OCI-LY1 (cell line): ENCODE results near the gene ASRGL1.
"Not testable (repeated sequence)": the region's sequence is repeated elsewhere in the genome, so short reads cannot be mapped to it uniquely, and the experiment has no call there.

Experiments
- H2AFZ ChIP-seq: fragments of 200-600 bp; sonication (generic), shearing (Covaris generic); 2 replicates; pipeline ENCODE4 v1.6.0; 2014; ENCODE audit warnings: antibody characterized with exemption, mild to moderate bottlenecking, low read length
- H3F3A ChIP-seq: fragments of 200-600 bp; sonication (generic), shearing (Covaris generic); 2 replicates; pipeline ENCODE4 v1.6.0; 2014; ENCODE audit warnings: mild to moderate bottlenecking, antibody characterized with exemption, low read length, moderate library complexity; ENCODE audit not compliant: insufficient read depth
- H3K27ac ChIP-seq: fragments of 200-600 bp; sonication (generic); 2 replicates; pipeline ENCODE4 v1.5.1; 2014; ENCODE audit warnings: low read length, mixed run types, mild to moderate bottlenecking, low read depth; ENCODE audit not compliant: poor library complexity, severe bottlenecking
- H3K27me3 ChIP-seq: fragments of 200-600 bp; sonication (generic); 2 replicates; pipeline ENCODE4 v1.6.0; 2014; ENCODE audit warnings: antibody characterized with exemption, mild to moderate bottlenecking, low read length, moderate library complexity; ENCODE audit not compliant: insufficient read depth
- H3K36me3 ChIP-seq: fragments of 200-600 bp; sonication (generic); 2 replicates; pipeline ENCODE4 v1.6.1; 2014; ENCODE audit warnings: mild to moderate bottlenecking, antibody characterized with exemption, low read length, moderate library complexity, mixed read lengths; ENCODE audit not compliant: insufficient read depth
- H3K4me1 ChIP-seq: fragments of 200-600 bp; sonication (generic); 2 replicates; pipeline ENCODE4 v1.5.1; 2014; ENCODE audit warnings: mild to moderate bottlenecking, low read length, moderate library complexity; ENCODE audit not compliant: insufficient read depth, severe bottlenecking
- H3K4me2 ChIP-seq: fragments of 200-600 bp; sonication (generic), shearing (Covaris generic); 2 replicates; pipeline ENCODE4 v1.6.1; 2014; ENCODE audit warnings: low read length
- H3K4me3 ChIP-seq: fragments of 200-600 bp; sonication (generic); 2 replicates; pipeline ENCODE4 v1.5.1; 2014; ENCODE audit warnings: low read length, low read depth, mild to moderate bottlenecking, mixed read lengths; ENCODE audit not compliant: poor library complexity, severe bottlenecking
- H3K79me2 ChIP-seq: fragments of 200-600 bp; shearing (Covaris generic); 2 replicates; pipeline ENCODE4 v1.6.1; 2016; ENCODE audit warnings: mixed run types, low read length, mixed read lengths; ENCODE audit not compliant: insufficient read depth
- H3K9ac ChIP-seq: fragments of 200-600 bp; sonication (generic), shearing (Covaris generic); 2 replicates; pipeline ENCODE4 v1.6.1; 2014; ENCODE audit warnings: mild to moderate bottlenecking, low read length, mixed read lengths
- H3K9me2 ChIP-seq: fragments of 200-600 bp; sonication (generic), shearing (Covaris generic); 2 replicates; pipeline ENCODE4 v1.6.1; 2014; ENCODE audit warnings: low read depth, mild to moderate bottlenecking, low read length, mixed read lengths
- H3K9me3 ChIP-seq: fragments of 200-600 bp; shearing (Covaris generic); 2 replicates; pipeline ENCODE4 v1.6.1; 2014; ENCODE audit warnings: low read length, mixed read lengths
- H4K20me1 ChIP-seq: fragments of 200-600 bp; sonication (generic), shearing (Covaris generic); 2 replicates; pipeline ENCODE4 v1.6.0; 2016; ENCODE audit warnings: mild to moderate bottlenecking, low read length; ENCODE audit not compliant: insufficient read depth
- EZH2 ChIP-seq: fragments of 200-600 bp; sonication (generic), shearing (Covaris generic); IDR thresholded peaks from 2 replicates; pipeline ENCODE4 v1.8.0; 2017; ENCODE audit warnings: borderline replicate concordance, mixed run types, mild to moderate bottlenecking, antibody characterized with exemption, low read length, moderate library complexity, mixed read lengths
- TF ChIP-seq, protein P1 (sequence below): fragments of 200-600 bp; sonication (generic), shearing (Covaris generic); IDR thresholded peaks from 2 replicates; pipeline ENCODE4 v1.5.1; 2017; ENCODE audit warnings: mild to moderate bottlenecking, antibody characterized with exemption, low read length, moderate library complexity, mixed read lengths

Gene ASRGL1

DNA sequence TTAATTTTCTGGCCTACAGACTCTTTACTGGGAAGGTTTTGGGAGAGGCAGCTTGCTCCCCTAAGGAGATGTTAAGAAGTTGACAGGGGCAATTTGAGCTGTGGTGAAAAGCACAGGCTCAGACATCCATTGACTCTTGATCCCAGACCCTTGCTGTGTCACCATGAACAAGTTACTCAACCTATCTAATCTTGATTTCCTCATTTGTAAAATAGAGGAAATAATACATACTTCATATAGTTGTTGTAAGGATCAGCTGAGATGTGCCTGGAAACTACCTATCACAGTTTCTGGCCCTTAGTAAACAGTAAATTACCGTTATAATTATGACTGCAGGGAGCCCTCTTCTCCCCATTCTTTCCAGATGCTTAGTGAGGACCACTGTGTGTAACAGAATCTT is 21.8 kb upstream of the ASRGL1 start:
- Histone ChIP-seq H3K4me2 (no peak overlapping the region), H3K27me3 (no peaks in the 10 kb centered on the region), H2AFZ (no peak overlapping the region), H3K4me3 (no peak overlapping the region), H3F3A (no peaks in the 10 kb centered on the region), H4K20me1 (no peaks in the 10 kb centered on the region), H3K9me3 (no peaks in the 10 kb centered on the region), H3K4me1 (no peaks in the 10 kb centered on the region), H3K9me2 (no peaks in the 10 kb centered on the region), H3K36me3 (no peaks in the 10 kb centered on the region), H3K79me2 (no peaks in the 10 kb centered on the region), H3K27ac (no peak overlapping the region), H3K9ac (no peak overlapping the region)
- no peak for TF ChIP-seq EZH2
- TF ChIP-seq, protein P1, sequence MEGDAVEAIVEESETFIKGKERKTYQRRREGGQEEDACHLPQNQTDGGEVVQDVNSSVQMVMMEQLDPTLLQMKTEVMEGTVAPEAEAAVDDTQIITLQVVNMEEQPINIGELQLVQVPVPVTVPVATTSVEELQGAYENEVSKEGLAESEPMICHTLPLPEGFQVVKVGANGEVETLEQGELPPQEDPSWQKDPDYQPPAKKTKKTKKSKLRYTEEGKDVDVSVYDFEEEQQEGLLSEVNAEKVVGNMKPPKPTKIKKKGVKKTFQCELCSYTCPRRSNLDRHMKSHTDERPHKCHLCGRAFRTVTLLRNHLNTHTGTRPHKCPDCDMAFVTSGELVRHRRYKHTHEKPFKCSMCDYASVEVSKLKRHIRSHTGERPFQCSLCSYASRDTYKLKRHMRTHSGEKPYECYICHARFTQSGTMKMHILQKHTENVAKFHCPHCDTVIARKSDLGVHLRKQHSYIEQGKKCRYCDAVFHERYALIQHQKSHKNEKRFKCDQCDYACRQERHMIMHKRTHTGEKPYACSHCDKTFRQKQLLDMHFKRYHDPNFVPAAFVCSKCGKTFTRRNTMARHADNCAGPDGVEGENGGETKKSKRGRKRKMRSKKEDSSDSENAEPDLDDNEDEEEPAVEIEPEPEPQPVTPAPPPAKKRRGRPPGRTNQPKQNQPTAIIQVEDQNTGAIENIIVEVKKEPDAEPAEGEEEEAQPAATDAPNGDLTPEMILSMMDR, result no peak

DNA sequence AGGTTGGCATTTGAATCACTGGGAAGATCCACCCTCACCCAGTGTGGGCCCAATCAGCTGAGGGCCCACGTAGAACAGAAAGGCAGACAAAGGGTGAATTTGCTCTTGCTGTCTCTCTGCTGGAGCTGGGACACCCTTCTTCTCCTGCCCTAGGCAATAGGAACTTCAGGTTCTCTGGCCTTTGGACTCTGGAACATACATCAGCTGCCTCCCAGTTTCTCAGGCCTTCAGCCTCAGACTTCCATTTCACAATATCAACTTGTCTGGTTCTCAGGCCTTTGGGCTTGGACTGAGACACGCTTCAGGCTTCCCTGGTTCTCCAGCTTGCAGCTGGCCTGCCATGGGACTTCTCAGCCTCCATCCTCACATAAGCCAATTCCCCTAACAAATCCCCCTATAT is 14.7 kb upstream of the ASRGL1 start:
- no peaks in the 10 kb centered on the region for H3K79me2 ChIP-seq
- H2AFZ ChIP-seq, result no peak overlapping the region
- no peaks in the 10 kb centered on the region for H3K36me3 ChIP-seq
- H4K20me1 ChIP-seq, result no peaks in the 10 kb centered on the region
- no peak overlapping the region for H3K9ac ChIP-seq
- TF ChIP-seq, protein P1, result no peak
- no peak for TF ChIP-seq EZH2
- H3K9me2 ChIP-seq, result no peaks in the 10 kb centered on the region
- no peak overlapping the region for H3K4me3 ChIP-seq
- no peaks in the 10 kb centered on the region for H3K4me1 ChIP-seq
- H3F3A ChIP-seq, result no peaks in the 10 kb centered on the region
- H3K9me3 ChIP-seq, result no peaks in the 10 kb centered on the region
- no peaks in the 10 kb centered on the region for H3K27me3 ChIP-seq
- no peak overlapping the region for H3K4me2 ChIP-seq
- H3K27ac ChIP-seq, result no peak overlapping the region

DNA sequence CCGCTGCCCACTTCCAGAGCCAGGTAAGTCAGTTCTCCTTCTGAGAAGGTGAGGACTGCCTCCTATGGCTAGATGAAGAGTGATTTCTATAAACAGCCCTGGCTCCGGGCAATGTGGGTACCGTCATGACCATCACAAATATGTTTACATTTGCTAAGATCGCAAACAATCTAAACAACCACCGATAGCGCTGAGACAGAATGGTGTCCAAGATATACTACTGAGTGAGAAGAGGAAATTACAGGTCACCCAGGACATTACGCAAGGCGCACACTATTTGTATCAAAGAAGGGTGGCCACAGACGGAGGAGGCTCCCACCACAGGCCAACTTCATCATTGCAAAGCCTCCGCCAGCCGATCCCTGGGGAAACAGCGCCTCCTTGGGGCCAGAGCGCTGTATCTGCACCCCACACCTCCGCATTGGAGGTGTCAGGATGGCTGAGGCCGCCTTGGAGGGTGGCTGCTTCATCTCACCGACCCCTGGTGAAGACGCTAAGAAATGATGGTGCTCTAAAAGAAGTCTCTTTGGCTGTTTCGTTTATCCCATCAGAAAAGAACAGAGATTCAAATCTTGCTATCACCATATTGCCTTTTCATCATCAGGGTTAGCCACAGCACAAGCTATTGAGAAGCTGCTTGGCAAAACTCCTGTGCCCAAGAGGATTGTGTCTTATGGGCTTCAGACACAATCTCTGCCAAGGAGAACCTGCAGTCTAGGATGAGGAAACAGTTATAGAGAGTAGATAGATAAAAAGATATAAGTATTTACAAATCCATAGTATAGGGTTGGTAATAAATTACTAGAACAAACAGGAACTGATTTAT is 12.3 kb upstream of the ASRGL1 start:
- no peak overlapping the region for H3K4me2 ChIP-seq
- H3F3A ChIP-seq, result no peaks in the 10 kb centered on the region
- H2AFZ ChIP-seq, result no peak overlapping the region
- no peaks in the 10 kb centered on the region for H3K9me3 ChIP-seq
- no peaks in the 10 kb centered on the region for H3K79me2 ChIP-seq
- no peaks in the 10 kb centered on the region for H3K36me3 ChIP-seq
- TF ChIP-seq, protein P1, result peak; percentile 61
- TF ChIP-seq EZH2, result no peak
- H3K9ac ChIP-seq, result no peak overlapping the region
- H3K4me1 ChIP-seq, result no peaks in the 10 kb centered on the region
- no peaks in the 10 kb centered on the region for H3K9me2 ChIP-seq
- H3K4me3 ChIP-seq, result no peak overlapping the region
- no peaks in the 10 kb centered on the region for H3K27me3 ChIP-seq
- H4K20me1 ChIP-seq, result no peaks in the 10 kb centered on the region
- no peak overlapping the region for H3K27ac ChIP-seq

DNA sequence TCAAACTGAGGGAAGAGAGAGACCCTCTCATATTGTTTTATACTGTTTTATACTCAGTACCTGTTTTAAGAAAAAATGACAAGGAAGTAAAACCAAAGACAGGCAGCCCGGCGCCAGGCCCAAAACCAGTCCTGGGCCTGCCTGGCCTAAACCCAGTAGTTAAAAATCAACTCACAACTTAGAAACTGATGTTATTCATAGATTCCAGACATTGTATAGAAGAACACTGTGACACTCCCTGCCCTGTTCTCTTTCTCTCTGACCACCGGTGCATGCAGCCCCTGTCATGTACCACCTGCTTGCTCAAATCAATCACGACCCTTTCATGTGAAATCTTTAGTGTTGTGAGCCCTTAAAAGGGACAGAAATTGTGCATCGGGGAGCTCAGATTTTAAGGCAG is 11.5 kb upstream of the ASRGL1 start:
- H3F3A ChIP-seq, H3K4me2 ChIP-seq, H3K4me3 ChIP-seq, H3K36me3 ChIP-seq, H3K27ac ChIP-seq, H3K9me3 ChIP-seq, H3K9ac ChIP-seq, H3K79me2 ChIP-seq, H2AFZ ChIP-seq, H3K4me1 ChIP-seq, H3K9me2 ChIP-seq, H3K27me3 ChIP-seq, H4K20me1 ChIP-seq: not testable (repeated sequence)

DNA sequence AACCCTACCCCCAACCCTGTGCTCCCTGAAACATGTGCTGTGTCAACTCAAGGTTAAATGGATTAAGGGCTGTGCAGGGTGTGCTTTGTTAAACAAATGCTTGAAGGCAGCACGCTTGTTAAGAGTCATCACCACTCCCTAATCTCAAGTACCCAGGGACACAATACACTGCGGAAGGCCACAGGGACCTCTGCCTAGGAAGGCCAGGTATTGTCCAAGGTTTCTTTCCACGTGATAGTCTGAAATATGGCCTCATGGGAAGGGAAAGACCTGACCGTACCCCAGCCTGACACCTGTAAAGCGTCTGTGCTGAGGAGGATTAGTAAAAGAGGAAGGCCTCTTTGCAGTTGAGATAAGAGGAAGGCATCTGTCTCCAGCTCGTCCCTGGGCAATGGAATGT is 10.5 kb upstream of the ASRGL1 start:
- not testable (repeated sequence) for H3K4me3 ChIP-seq, H3K27ac ChIP-seq, H3K27me3 ChIP-seq, H3F3A ChIP-seq, H3K9me3 ChIP-seq, H3K79me2 ChIP-seq, H3K9me2 ChIP-seq, H4K20me1 ChIP-seq, H3K36me3 ChIP-seq, H3K4me2 ChIP-seq, H3K9ac ChIP-seq, H2AFZ ChIP-seq, H3K4me1 ChIP-seq
